ENCODE data around the gene BLVRA. TPM values are rescaled to one million over a fixed set of nuclear protein-coding genes. Genes with fewer than 3 reads are reported as not detected.

Gene BLVRA
- total RNA-seq, 1 donor from 2014 or later, result 22.4 TPM

GRCh38 chr7:43838201-43838658 is 79.8 kb downstream of the BLVRA start:
- Mint-ChIP-seq H3K36me3 (ENCODE audit: insufficient read depth) (no peaks in the 10 kb centered on the region), H3K27me3 (no peaks in the 10 kb centered on the region), H3K4me1 (ENCODE audit: low read depth) (peaks cover 8% of the 10 kb centered on the region), H3K9me3 (ENCODE audit: low read depth) (no peaks in the 10 kb centered on the region), H3K4me3 (ENCODE audit: low read depth) (peak overlapping the region; percentile 57), H3K27ac (peak overlapping the region; percentile 83)
- TF ChIP-seq CTCF (IDR thresholded peaks at IDR 0.05; ENCODE audit: unreplicated experiment), result no peak
- no peak for DNase-seq (ENCODE audit: low spot score, unreplicated experiment)

- Mint-ChIP-seq H3K9me3 (ENCODE audit: low read depth) (no peaks in the 10 kb centered on the region), H3K36me3 (ENCODE audit: insufficient read depth) (no peaks in the 10 kb centered on the region), H3K27ac (no peak overlapping the region), H3K4me3 (ENCODE audit: low read depth) (no peak overlapping the region), H3K4me1 (ENCODE audit: low read depth) (peaks cover 5% of the 10 kb centered on the region), H3K27me3 (no peaks in the 10 kb centered on the region)
- TF ChIP-seq CTCF (IDR thresholded peaks at IDR 0.05; ENCODE audit: unreplicated experiment), result no peak
- no peak for DNase-seq (ENCODE audit: low spot score, unreplicated experiment)
These were observed 84.8 kb downstream of the BLVRA start for GRCh38 chr7:43843296-43843695.

GRCh38 chr7:43844257-43844656 is 85.8 kb downstream of the BLVRA start:
- H3K4me3 Mint-ChIP-seq (ENCODE audit: low read depth), result no peak overlapping the region
- H3K36me3 Mint-ChIP-seq (ENCODE audit: insufficient read depth), result no peaks in the 10 kb centered on the region
- TF ChIP-seq CTCF (IDR thresholded peaks at IDR 0.05; ENCODE audit: unreplicated experiment), result no peak
- no peak for DNase-seq (ENCODE audit: low spot score, unreplicated experiment)
- H3K4me1 Mint-ChIP-seq (ENCODE audit: low read depth), result no peaks in the 10 kb centered on the region
- H3K27me3 Mint-ChIP-seq, result no peaks in the 10 kb centered on the region
- H3K9me3 Mint-ChIP-seq (ENCODE audit: low read depth), result no peaks in the 10 kb centered on the region
- H3K27ac Mint-ChIP-seq, result no peak overlapping the region

DNA sequence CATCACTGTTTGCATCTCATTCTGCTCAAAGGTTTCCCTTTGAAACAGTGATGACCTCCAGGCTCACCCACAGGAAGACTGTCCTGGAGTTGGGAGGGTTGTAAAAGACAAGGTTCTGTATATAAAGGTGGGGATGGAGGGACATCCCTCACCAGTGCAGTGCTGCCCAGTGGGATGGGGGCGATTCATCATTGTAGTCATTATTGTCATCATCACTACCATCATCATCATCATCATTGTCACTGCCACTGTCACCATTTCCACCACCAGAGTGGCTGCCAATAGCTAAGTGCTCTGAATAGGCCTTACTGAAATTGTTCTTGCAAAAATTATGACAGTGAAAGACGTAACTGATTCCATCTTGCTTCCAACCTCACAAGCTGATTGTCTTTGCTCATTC is 86.2 kb downstream of the BLVRA start:
- Mint-ChIP-seq H3K4me1 (ENCODE audit: low read depth) (no peaks in the 10 kb centered on the region), H3K9me3 (ENCODE audit: low read depth) (no peaks in the 10 kb centered on the region), H3K27me3 (no peaks in the 10 kb centered on the region), H3K4me3 (ENCODE audit: low read depth) (no peak overlapping the region), H3K27ac (no peak overlapping the region), H3K36me3 (ENCODE audit: insufficient read depth) (no peaks in the 10 kb centered on the region)
- TF ChIP-seq CTCF (IDR thresholded peaks at IDR 0.05; ENCODE audit: unreplicated experiment), result no peak
- DNase-seq (ENCODE audit: low spot score, unreplicated experiment), result no peak

- no peak for DNase-seq (ENCODE audit: low spot score, unreplicated experiment)
- H3K4me3 Mint-ChIP-seq (ENCODE audit: low read depth), result no peak overlapping the region
- no peaks in the 10 kb centered on the region for H3K36me3 Mint-ChIP-seq (ENCODE audit: insufficient read depth)
- no peaks in the 10 kb centered on the region for H3K4me1 Mint-ChIP-seq (ENCODE audit: low read depth)
- H3K27me3 Mint-ChIP-seq, result no peaks in the 10 kb centered on the region
- H3K9me3 Mint-ChIP-seq (ENCODE audit: low read depth), result no peaks in the 10 kb centered on the region
- no peak for TF ChIP-seq CTCF (IDR thresholded peaks at IDR 0.05; ENCODE audit: unreplicated experiment)
- no peak overlapping the region for H3K27ac Mint-ChIP-seq
These were observed 89.0 kb downstream of the BLVRA start for GRCh38 chr7:43847496-43847895.

Data from progenitor cell of endocrine pancreas (in vitro differentiated cells).